ENCODE data around the gene PIH1D1. TPM values are rescaled to one million over a fixed set of nuclear protein-coding genes. Genes with fewer than 3 reads are reported as not detected.

PIH1D1 gene
- total and polyA plus RNA-seq, 2 donors (not counting 3 experiments of a cell fraction or from before 2014, with no cell fraction given) = 83.2 to 86.9 TPM

DNA sequence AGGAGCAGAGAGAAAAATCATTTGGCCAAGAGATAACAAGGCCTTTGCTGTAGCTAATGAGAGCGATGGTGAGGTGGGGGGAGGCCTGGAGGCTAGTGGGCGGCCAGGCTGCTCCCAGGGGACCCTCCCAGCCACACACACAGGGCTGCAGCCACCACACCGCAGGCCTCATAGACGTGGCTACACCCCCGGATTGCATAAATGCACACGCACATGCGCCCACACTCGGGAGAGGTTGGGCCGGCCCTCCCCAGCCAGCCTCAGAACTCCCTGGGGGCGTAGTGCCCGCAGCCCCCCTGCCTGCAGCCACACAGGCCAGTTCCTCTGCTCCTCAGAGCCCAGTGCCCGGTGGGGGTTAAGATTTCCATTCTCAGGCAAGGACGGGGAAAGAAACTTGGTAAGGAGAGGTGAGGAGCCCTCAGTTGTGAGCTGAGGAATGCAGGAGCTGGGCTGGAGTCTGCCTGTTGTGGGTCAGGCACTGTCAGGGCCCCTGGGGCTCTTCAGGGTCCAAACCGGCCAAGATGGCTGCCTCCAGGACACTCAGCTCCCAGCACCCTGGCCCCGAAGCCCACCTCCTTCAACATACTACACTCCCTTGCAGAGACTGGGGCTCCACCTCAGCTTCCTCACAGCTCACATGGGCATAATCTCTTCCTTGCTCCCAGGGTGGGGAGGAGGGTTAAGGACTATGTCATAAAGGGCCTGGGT is 36.4 kb downstream of the PIH1D1 start:
- Histone ChIP-seq H4K20me1 (replicated peaks; ENCODE audit: control insufficient read depth, extremely low read depth, insufficient read depth, low read length) (no peaks in the 10 kb centered on the region), H3K27me3 (ENCODE audit: control insufficient read depth in 2 of 2, insufficient read depth in 2 of 2, low read length in 2 of 2) (peaks cover 13 to 23% of the 10 kb centered on the region in 2 experiments), H3K9me3 (replicated peaks; ENCODE audit: control insufficient read depth, insufficient read depth, low read length) (no peaks in the 10 kb centered on the region), H3K4me3 (replicated peaks in 1 of 3; ENCODE audit: insufficient read depth in 1 of 3, low read depth in 1 of 3, low read length in 3 of 3) (no peak overlapping the region), H3K9me1 (replicated peaks; ENCODE audit: control insufficient read depth, extremely low read depth, insufficient read depth, low read length) (no peaks in the 10 kb centered on the region), H3K27ac (ENCODE audit: insufficient read depth, low read depth, low read length) (no peak overlapping the region), H3K9ac (replicated peaks; ENCODE audit: extremely low read depth, insufficient read depth, low read length) (no peak overlapping the region), H3K4me2 (ENCODE audit: insufficient read depth, low read length) (no peak overlapping the region), H2AFZ (ENCODE audit: low read depth, low read length) (no peak overlapping the region), H3K36me3 (ENCODE audit: control insufficient read depth in 2 of 2, extremely low read depth in 1 of 2, insufficient read depth in 2 of 2, low read length in 2 of 2) (no peaks in the 10 kb centered on the region), H3K4me1 (ENCODE audit: control insufficient read depth, extremely low read depth, insufficient read depth, low read length) (no peaks in the 10 kb centered on the region), H3K79me2 (ENCODE audit: control insufficient read depth, insufficient read depth, low read length) (no peaks in the 10 kb centered on the region)
- DNase-seq (ENCODE audit: low read depth, low spot score) (no peak), FAIRE-seq (no peak)
- no peak for TF ChIP-seq EZH2 (IDR thresholded peaks at IDR 0.05; ENCODE audit: borderline replicate concordance, low read depth, low read length, severe bottlenecking)
- no TSS peak for BruUV-seq (replicated peaks)
- intact Hi-C loops (cut with micrococcal nuclease) = no loop called here
- dilution Hi-C loops (cut with MboI; ENCODE audit: extremely low pct_ligation_motif_present, low sequenced_read_pairs) = no loop called here
- CTCF ChIA-PET = interaction anchor here (2.4 kb wide), 1 partner anchor 10 kb away, joined by 10 read pairs; the partner anchor contains the start of gene GFY
- POLR2A ChIA-PET = no interaction called here

DNA sequence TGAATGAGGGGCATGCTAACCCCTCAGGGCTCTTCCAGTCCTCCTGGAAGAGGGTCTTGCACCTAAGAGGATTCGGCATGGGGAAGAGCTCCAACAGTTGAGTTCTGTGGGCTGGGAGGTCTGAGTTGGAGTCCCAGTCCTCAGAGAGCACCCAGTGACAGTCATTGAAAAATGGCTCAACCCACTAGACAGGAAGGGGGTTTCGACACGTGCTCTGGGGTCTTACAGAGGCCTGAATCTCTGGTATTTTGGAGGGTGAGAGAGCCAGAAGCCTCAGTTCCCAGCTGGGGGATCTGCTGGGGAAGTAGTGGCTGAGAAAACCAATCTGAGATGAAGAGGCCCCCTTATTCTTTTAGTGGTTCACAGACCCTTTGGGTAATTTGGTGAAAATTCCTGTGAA is 37.4 kb downstream of the PIH1D1 start:
- Histone ChIP-seq H2AFZ (ENCODE audit: low read depth, low read length) (no peak overlapping the region), H3K4me2 (ENCODE audit: insufficient read depth, low read length) (no peak overlapping the region), H3K9me1 (replicated peaks; ENCODE audit: control insufficient read depth, extremely low read depth, insufficient read depth, low read length) (no peaks in the 10 kb centered on the region), H3K4me3 (replicated peaks in 1 of 3; ENCODE audit: insufficient read depth in 1 of 3, low read depth in 1 of 3, low read length in 3 of 3) (no peak overlapping the region), H3K9me3 (replicated peaks; ENCODE audit: control insufficient read depth, insufficient read depth, low read length) (no peaks in the 10 kb centered on the region), H3K4me1 (ENCODE audit: control insufficient read depth, extremely low read depth, insufficient read depth, low read length) (no peaks in the 10 kb centered on the region), H4K20me1 (replicated peaks; ENCODE audit: control insufficient read depth, extremely low read depth, insufficient read depth, low read length) (no peaks in the 10 kb centered on the region), H3K27ac (ENCODE audit: insufficient read depth, low read depth, low read length) (no peak overlapping the region), H3K9ac (replicated peaks; ENCODE audit: extremely low read depth, insufficient read depth, low read length) (no peak overlapping the region), H3K36me3 (ENCODE audit: control insufficient read depth in 2 of 2, extremely low read depth in 1 of 2, insufficient read depth in 2 of 2, low read length in 2 of 2) (no peaks in the 10 kb centered on the region), H3K27me3 (ENCODE audit: control insufficient read depth in 2 of 2, insufficient read depth in 2 of 2, low read length in 2 of 2) (peaks cover 12 to 15% of the 10 kb centered on the region in 2 experiments), H3K79me2 (ENCODE audit: control insufficient read depth, insufficient read depth, low read length) (no peaks in the 10 kb centered on the region)
- intact Hi-C loops (cut with micrococcal nuclease) (no loop called here), dilution Hi-C loops (cut with MboI; ENCODE audit: extremely low pct_ligation_motif_present, low sequenced_read_pairs) (no loop called here)
- ChIA-PET CTCF (no interaction called here), POLR2A (no interaction called here)
- no peak for DNase-seq (ENCODE audit: low read depth, low spot score)
- TF ChIP-seq POLR2AphosphoS5 (IDR thresholded peaks at IDR 0.05; ENCODE audit: insufficient read depth, low read depth, low read length) (no peak), EZH2 (IDR thresholded peaks at IDR 0.05; ENCODE audit: borderline replicate concordance, low read depth, low read length, severe bottlenecking) (no peak), JUN (IDR thresholded peaks at IDR 0.05; ENCODE audit: borderline replicate concordance, insufficient read depth, insufficient read length, low read depth) (no peak), CTCF (IDR thresholded peaks at IDR 0.05; ENCODE audit: extremely low read depth in 1 of 2, insufficient read depth in 1 of 2, low read depth in 1 of 2, low read length in 2 of 2) (no peak), GATA2 (IDR thresholded peaks at IDR 0.05; ENCODE audit: insufficient read depth, insufficient read length, low read depth, low read length) (no peak), FOS (IDR thresholded peaks at IDR 0.05; ENCODE audit: borderline replicate concordance, insufficient read depth, low read length) (no peak), MYC (IDR thresholded peaks at IDR 0.05; ENCODE audit: low read depth, low read length) (no peak), POLR2A (IDR thresholded peaks at IDR 0.05; ENCODE audit: low read depth, low read length) (no peak)
- TF ChIP-seq, protein P1, sequence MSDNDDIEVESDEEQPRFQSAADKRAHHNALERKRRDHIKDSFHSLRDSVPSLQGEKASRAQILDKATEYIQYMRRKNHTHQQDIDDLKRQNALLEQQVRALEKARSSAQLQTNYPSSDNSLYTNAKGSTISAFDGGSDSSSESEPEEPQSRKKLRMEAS (IDR thresholded peaks at IDR 0.05; ENCODE audit: insufficient read depth, insufficient read length) = no peak
- BruUV-seq (replicated peaks) = no TSS peak
- no peak for FAIRE-seq

All from endothelial cell of umbilical vein (primary cell).